ENCODE results near the gene EEF1AKMT3.

GRCh38 chr12:57780284-57780897, 8.0 kb downstream of the EEF1AKMT3 start:
- TF ChIP-seq POLR2AphosphoS5 (IDR thresholded peaks at IDR 0.05; ENCODE audit: low read depth): no peak
- TF ChIP-seq CTCF (conservative IDR thresholded peaks at IDR 0.05; ENCODE audit: low read depth in 2 of 2): no peak
- no peak for TF ChIP-seq EZH2 (IDR thresholded peaks at IDR 0.05; ENCODE audit: low read depth, unreplicated experiment)
- no peak for TF ChIP-seq ZNF331 (CRISPR knock-in tag; IDR thresholded peaks at IDR 0.05; ENCODE audit: low read depth)
- no peak for TF ChIP-seq EZH2phosphoT487 (IDR thresholded peaks at IDR 0.05; ENCODE audit: unreplicated experiment)
- no peak for TF ChIP-seq JUNB (IDR thresholded peaks at IDR 0.05; ENCODE audit: unreplicated experiment)
